CD4-positive, CD25-positive, alpha-beta regulatory T cell (primary cell): ENCODE measurements around the gene SPINT4. TPM values are rescaled to one million over a fixed set of nuclear protein-coding genes. Genes with fewer than 3 reads are reported as not detected.
"Not testable (repeated sequence)": the region's sequence is repeated elsewhere in the genome, so short reads cannot be mapped to it uniquely, and the experiment has no call there.

Experiments
- ATAC-seq, 2 donors: fragments of 150-1000 bp; cut with Tn5 transposase; one replicate each; pipeline ENCODE4 v1.10.0; 2021; ENCODE audit warnings: low read depth in 2 of 2, moderate number of reproducible peaks in 2 of 2, moderate library complexity in 1 of 2
- DNase-seq, 3 donors: peaks; one replicate each; pipeline versions ENCODE4 v3.0.0 to v3.0.0-alpha.2; 2012 to 2022; ENCODE audit warnings: mixed read lengths in 1 of 3
- H3K27ac ChIP-seq: one replicate; pipeline ENCODE4 v1.7.0; 2013; ENCODE audit warnings: mild to moderate bottlenecking, low read length; ENCODE audit not compliant: insufficient read depth, poor library complexity, severe bottlenecking
- H3K27me3 ChIP-seq: one replicate; pipeline ENCODE4 v1.7.0; 2013; ENCODE audit warnings: low read length; ENCODE audit not compliant: control insufficient read depth, insufficient read depth
- H3K36me3 ChIP-seq: one replicate; pipeline ENCODE4 v1.7.0; 2013; ENCODE audit warnings: mild to moderate bottlenecking, low read length, moderate library complexity; ENCODE audit not compliant: control insufficient read depth, insufficient read depth
- H3K4me1 ChIP-seq: 2 replicates; pipeline ENCODE4 v1.7.0; 2013; ENCODE audit warnings: mild to moderate bottlenecking, low read length; ENCODE audit not compliant: insufficient read depth, control insufficient read depth, poor library complexity, severe bottlenecking
- H3K4me3 ChIP-seq: one replicate; pipeline ENCODE4 v1.7.0; 2013; ENCODE audit warnings: low read depth, mild to moderate bottlenecking, low read length, moderate library complexity
- H3K9me3 ChIP-seq, 2 experiments: 1 replicate in 1 of 2; 2 replicates in 1 of 2; pipeline ENCODE4 v1.7.0; 2013; ENCODE audit warnings: low read length in 2 of 2, mild to moderate bottlenecking in 1 of 2, moderate library complexity in 1 of 2; ENCODE audit not compliant: control insufficient read depth in 2 of 2
- H3K27ac Mint-ChIP-seq, 3 donors: one replicate each; pipeline ENCODE4 v1.8.0; 2020 to 2022; ENCODE audit warnings: mild to moderate bottlenecking in 3 of 3, mixed read lengths in 3 of 3, moderate library complexity in 2 of 3
- H3K27me3 Mint-ChIP-seq: one replicate; pipeline ENCODE4 v1.8.0; 2022; ENCODE audit warnings: mild to moderate bottlenecking, mixed read lengths
- H3K36me3 Mint-ChIP-seq: one replicate; pipeline ENCODE4 v1.8.0; 2020; ENCODE audit warnings: mixed read lengths
- H3K4me1 Mint-ChIP-seq, 4 donors: one replicate each; pipeline ENCODE4 v1.8.0; 2020 to 2022; ENCODE audit warnings: mixed read lengths in 4 of 4, mild to moderate bottlenecking in 1 of 4
- H3K4me3 Mint-ChIP-seq, 4 donors: one replicate each; pipeline ENCODE4 v1.8.0; 2020 to 2022; ENCODE audit warnings: mild to moderate bottlenecking in 4 of 4, mixed read lengths in 4 of 4, moderate library complexity in 3 of 4
- H3K9me3 Mint-ChIP-seq, 7 donors: one replicate each; pipeline ENCODE4 v1.8.0; 2020 to 2022; ENCODE audit warnings: mixed read lengths in 7 of 7, mild to moderate bottlenecking in 3 of 7, moderate library complexity in 2 of 7
- polyA plus RNA-seq, 4 donors: library from polyadenylated mRNA; unstranded; fragments of 300-500 nt; fragmentation: Illumina TruSeq; gene quantifications; one replicate each; pipeline ENCODE4 v1.2.3, GENCODE V29; 2021
- total RNA-seq: library from RNA; stranded (reverse); gene quantifications from one replicate; pipeline ENCODE4 v1.2.3, GENCODE V29; 2022

SPINT4 gene
- total and polyA plus RNA-seq, 5 donors from 2014 or later, result not detected

DNA sequence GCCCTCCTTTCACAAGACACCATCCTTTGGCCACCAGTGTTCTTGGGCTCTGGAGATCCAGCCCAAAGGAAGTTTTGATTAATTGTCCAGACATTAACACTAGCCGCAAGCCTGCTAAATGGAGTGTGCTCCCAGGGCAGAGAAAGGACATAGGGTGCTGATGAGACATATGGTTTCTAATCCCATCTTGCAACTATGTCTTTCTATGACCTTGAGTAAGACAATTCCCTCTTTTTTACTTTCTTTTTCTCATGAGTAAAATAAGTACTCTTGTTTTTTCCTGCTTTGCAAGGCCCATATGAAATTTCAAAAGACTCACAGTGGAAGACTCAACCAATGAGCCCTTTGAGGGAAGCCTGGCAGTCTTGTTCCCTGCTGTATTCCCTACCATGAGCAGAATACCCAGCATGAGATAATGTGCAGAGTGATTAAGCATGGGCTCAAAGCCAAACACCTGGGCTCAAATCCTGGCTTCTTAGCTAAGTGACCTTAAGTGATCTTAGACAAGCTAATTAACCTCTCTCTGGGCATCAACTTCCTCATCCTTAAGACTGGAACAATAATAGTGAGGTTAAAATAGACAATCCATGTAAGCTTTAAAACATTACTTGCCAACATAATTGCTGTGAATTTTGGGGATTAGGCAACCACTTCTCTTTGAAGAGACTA, 17.0 kb upstream of the SPINT4 start, which contains the start of gene WFDC10B:
WFDC10B (minus strand) TSS at position 51 of the 669 bp plus-strand sequence. CDS start 19,027 bp downstream, outside the sequence.
- peaks cover 33% of the 10 kb centered on the region for H3K27me3 Mint-ChIP-seq
- Histone ChIP-seq H3K4me3 (no peak within 1 kb of the TSS), H3K27me3 (peaks cover 14% of the 10 kb centered on the region), H3K9me3 (no peaks in the 10 kb centered on the region), H3K36me3 (no peaks in the 10 kb centered on the region), H3K27ac (no peak within 1 kb of the TSS), H3K4me1 (no peaks in the 10 kb centered on the region)
- peaks cover 0 to 2% (median 0%) of the 10 kb centered on the region in 7 donors for H3K9me3 Mint-ChIP-seq
- no peak for DNase-seq
- H3K27ac Mint-ChIP-seq, result no peak within 1 kb of the TSS
- H3K4me3 Mint-ChIP-seq, result no peak within 1 kb of the TSS
- no peaks in the 10 kb centered on the region for H3K36me3 Mint-ChIP-seq
- ATAC-seq, result no peak
- H3K4me1 Mint-ChIP-seq, result no peaks in the 10 kb centered on the region

DNA sequence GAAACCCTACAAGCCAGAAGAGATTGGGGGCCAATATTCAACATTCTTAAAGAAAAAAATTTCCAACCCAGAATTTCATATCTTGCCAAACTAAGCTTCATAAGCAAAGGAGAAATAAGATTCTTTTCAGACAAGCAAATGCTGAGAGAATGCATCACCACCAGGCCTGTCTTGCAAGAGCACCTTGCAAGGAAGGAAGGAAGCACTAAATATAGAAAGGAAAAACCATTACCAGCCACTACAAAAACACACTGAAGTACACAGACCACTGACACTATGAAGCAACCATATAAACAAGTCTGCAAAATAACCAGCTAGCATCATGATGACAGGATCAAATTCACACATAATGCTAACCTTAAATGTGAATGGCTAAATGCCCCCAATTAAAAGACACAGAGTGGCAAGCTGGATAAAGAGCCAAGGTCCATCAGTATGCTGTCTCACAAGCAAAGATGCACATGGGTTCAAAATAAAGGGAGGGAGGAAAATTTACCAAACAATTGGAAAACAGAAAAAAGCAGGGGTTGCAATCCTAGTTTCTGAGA, 5.9 kb upstream of the SPINT4 start:
- not testable (repeated sequence) for H3K4me1 Mint-ChIP-seq, H3K27ac ChIP-seq, H3K36me3 ChIP-seq, ATAC-seq, H3K4me3 ChIP-seq, H3K4me3 Mint-ChIP-seq, DNase-seq, H3K9me3 Mint-ChIP-seq, H3K27ac Mint-ChIP-seq, H3K4me1 ChIP-seq, H3K27me3 ChIP-seq, H3K36me3 Mint-ChIP-seq, H3K9me3 ChIP-seq
- peaks cover 34% of the 10 kb centered on the region for H3K27me3 Mint-ChIP-seq

DNA sequence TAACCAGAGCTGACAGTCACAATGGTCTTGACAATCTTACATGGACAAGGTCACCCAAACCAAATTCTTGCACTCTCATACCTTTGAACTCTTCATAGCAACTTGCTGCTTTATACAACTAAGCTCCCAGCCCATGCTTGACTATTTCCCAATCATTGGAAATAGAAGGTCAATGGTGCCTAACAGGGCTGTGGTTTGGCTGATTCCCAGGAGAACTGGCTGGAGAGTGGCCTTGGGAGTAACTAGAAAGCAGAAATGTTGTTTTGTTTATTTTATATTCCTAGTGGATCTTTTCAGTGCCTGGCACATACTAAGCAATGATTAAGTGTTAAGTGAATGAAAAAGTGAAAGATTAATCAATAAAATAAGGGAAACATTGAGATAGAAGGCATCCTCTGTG, 3.0 kb downstream of the SPINT4 start:
- Histone ChIP-seq H3K27ac (no peak overlapping the region), H3K4me3 (no peak overlapping the region), H3K9me3 (no peaks in the 10 kb centered on the region), H3K27me3 (peaks cover 11% of the 10 kb centered on the region), H3K4me1 (no peaks in the 10 kb centered on the region), H3K36me3 (no peaks in the 10 kb centered on the region)
- Mint-ChIP-seq H3K4me1 (no peaks in the 10 kb centered on the region), H3K27ac (no peak overlapping the region), H3K27me3 (peaks cover 17% of the 10 kb centered on the region), H3K9me3 (peaks cover 0 to 4% (median 0%) of the 10 kb centered on the region in 7 donors), H3K4me3 (no peak overlapping the region), H3K36me3 (no peaks in the 10 kb centered on the region)
- DNase-seq, result no peak
- no peak for ATAC-seq

DNA sequence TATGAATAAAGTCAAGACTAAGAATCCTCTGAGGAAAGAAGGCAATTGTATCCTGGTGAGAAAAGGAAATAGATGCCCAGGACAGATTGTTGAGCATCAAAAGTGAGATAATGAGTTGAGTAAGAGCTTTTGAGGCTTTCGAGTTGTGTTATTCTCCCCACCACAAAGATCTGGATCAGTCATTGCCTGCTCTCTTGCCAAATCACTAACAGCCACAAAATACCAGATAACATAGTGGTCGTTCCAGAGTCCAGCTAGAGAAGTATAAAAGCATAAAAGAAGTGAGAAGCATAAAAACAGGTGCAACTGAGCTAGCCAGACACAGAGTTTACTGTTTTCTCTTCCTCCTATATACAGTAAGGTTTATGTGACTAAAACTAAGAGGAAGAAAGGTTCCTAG, 4.9 kb downstream of the SPINT4 start:
- peaks cover 13% of the 10 kb centered on the region for H3K27me3 ChIP-seq
- Mint-ChIP-seq H3K27ac (no peak overlapping the region), H3K27me3 (peaks cover 22% of the 10 kb centered on the region), H3K4me3 (no peak overlapping the region), H3K9me3 (peaks cover 0 to 15% (median 5%) of the 10 kb centered on the region in 7 donors), H3K4me1 (no peaks in the 10 kb centered on the region), H3K36me3 (peaks cover 3% of the 10 kb centered on the region)
- no peaks in the 10 kb centered on the region for H3K4me1 ChIP-seq
- ATAC-seq, result no peak
- H3K9me3 ChIP-seq, result peaks cover 5 to 7% of the 10 kb centered on the region in 2 experiments
- H3K4me3 ChIP-seq, result no peak overlapping the region
- H3K27ac ChIP-seq, result no peak overlapping the region
- DNase-seq, result no peak
- H3K36me3 ChIP-seq, result no peaks in the 10 kb centered on the region

DNA sequence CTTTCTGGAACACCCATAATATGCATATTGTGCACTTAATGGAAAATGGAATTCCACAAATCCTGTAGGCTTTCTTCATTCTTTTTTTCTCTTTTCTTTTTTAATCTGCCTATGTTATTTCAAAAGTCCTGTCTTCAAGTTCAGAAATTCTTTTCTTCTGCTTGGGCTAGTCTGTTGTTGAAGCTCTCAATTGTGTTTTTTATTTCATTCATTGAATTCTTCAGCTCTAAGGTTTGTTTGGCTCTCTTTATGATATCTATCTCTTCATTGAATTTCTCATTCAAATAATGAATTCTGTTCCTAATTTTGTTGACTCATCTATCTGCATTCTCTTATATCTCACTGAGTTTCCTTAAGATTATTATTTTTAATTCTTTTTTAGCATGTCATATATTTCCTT, 10.1 kb downstream of the SPINT4 start:
- H3K9me3 Mint-ChIP-seq, result peaks cover 0 to 23% (median 8%) of the 10 kb centered on the region in 7 donors
- no peaks in the 10 kb centered on the region for H3K36me3 ChIP-seq
- H3K36me3 Mint-ChIP-seq, result peaks cover 3% of the 10 kb centered on the region
- ATAC-seq, result no peak
- H3K4me3 ChIP-seq, result no peak overlapping the region
- H3K27me3 ChIP-seq, result peaks cover 2% of the 10 kb centered on the region
- no peaks in the 10 kb centered on the region for H3K4me1 Mint-ChIP-seq
- no peak overlapping the region for H3K27ac ChIP-seq
- no peak for DNase-seq
- H3K27me3 Mint-ChIP-seq, result peaks cover 40% of the 10 kb centered on the region
- no peak overlapping the region for H3K4me3 Mint-ChIP-seq
- no peak overlapping the region for H3K27ac Mint-ChIP-seq
- H3K4me1 ChIP-seq, result no peaks in the 10 kb centered on the region
- peaks cover 13 to 22% of the 10 kb centered on the region in 2 experiments for H3K9me3 ChIP-seq

DNA sequence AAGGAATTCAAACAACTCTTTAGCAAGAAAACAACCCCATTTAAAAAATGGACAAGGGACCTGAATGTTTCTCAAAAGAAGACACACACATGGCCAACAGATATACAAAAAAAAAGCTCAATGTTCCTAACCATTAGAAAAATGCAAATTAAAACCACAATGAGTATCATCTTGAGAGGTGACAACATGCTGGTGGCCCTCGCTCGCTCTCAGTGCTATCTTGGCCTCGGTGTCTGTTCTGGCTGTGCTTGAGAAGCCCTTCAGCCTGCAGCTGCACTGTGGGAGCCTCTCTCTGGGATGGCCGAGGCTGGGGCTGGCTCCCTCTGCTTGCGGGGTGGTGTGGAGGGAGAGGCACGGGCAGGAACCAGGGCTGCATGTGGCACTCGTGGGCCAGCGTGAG, 13.4 kb downstream of the SPINT4 start:
- no peak for DNase-seq

DNA sequence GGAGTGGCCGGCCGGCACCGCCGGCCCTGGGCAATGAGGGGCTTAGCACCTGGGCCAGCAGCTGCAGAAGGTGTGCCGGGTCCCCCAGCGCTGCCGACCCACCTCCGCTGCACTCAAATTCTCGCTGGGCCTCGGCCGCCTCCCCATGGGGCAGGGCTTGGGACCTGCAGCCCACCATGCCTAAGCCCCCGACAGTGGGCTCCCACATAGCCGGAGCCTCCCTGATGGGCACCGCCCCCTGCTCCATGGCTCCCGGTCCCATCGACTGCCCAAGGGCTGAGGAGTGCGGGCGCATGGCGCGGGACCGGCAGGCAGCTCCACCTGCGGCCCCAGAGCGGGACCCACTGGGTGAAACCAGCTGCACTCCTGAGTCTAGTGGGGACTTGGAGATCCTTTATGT, 13.8 kb downstream of the SPINT4 start:
- no peak for ATAC-seq

More for the DNA sequence above, 13.4 kb downstream of the SPINT4 start:
- Mint-ChIP-seq H3K4me3 (no peak overlapping the region), H3K9me3 (peaks cover 0 to 19% (median 8%) of the 10 kb centered on the region in 7 donors), H3K4me1 (no peaks in the 10 kb centered on the region), H3K27me3 (peaks cover 46% of the 10 kb centered on the region), H3K36me3 (peaks cover 3% of the 10 kb centered on the region), H3K27ac (no peak overlapping the region)
- no peaks in the 10 kb centered on the region for H3K4me1 ChIP-seq
- no peaks in the 10 kb centered on the region for H3K36me3 ChIP-seq
- H3K4me3 ChIP-seq, result no peak overlapping the region
- no peak overlapping the region for H3K27ac ChIP-seq
- peaks cover 5% of the 10 kb centered on the region for H3K27me3 ChIP-seq
- ATAC-seq, result no peak
- H3K9me3 ChIP-seq, result peaks cover 13 to 22% of the 10 kb centered on the region in 2 experiments

DNA sequence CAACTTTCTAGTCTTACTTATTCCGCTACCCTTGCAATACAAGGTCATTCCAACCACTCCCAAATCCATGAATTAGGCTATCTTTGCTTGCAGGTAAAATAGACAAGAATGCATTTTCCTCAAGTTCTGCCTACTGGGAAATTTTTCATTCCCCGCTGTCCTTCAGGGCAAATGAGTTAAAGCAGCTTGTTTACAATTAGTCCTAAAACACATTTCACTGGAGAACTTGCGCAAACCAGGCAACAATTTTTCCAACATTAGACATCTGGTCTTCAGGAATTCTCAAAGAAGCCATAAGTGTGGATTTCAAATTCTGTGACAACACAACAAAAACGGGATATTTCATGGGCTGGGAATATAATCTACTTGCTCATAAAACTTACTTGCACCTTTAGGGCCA, 20.4 kb downstream of the SPINT4 start:
- DNase-seq (no peak), ATAC-seq (no peak)
- Mint-ChIP-seq H3K9me3 (no peaks in the 10 kb centered on the region), H3K4me3 (no peak overlapping the region), H3K27me3 (peaks cover 19% of the 10 kb centered on the region), H3K27ac (no peak overlapping the region), H3K4me1 (no peaks in the 10 kb centered on the region), H3K36me3 (no peaks in the 10 kb centered on the region)
- no peaks in the 10 kb centered on the region for H3K36me3 ChIP-seq
- H3K4me3 ChIP-seq, result no peak overlapping the region
- H3K27me3 ChIP-seq, result peaks cover 4% of the 10 kb centered on the region
- H3K4me1 ChIP-seq, result no peaks in the 10 kb centered on the region
- H3K9me3 ChIP-seq, result no peaks in the 10 kb centered on the region
- no peak overlapping the region for H3K27ac ChIP-seq

More for the DNA sequence above, 13.8 kb downstream of the SPINT4 start:
- H3K4me3 ChIP-seq, result no peak overlapping the region
- H3K27ac Mint-ChIP-seq, result no peak overlapping the region
- peaks cover 5% of the 10 kb centered on the region for H3K27me3 ChIP-seq
- no peak overlapping the region for H3K4me3 Mint-ChIP-seq
- no peak overlapping the region for H3K27ac ChIP-seq
- no peak for DNase-seq
- H3K36me3 Mint-ChIP-seq, result peaks cover under 1% of the 10 kb centered on the region
- peaks cover 48% of the 10 kb centered on the region for H3K27me3 Mint-ChIP-seq
- H3K9me3 ChIP-seq, result peaks cover 13 to 22% of the 10 kb centered on the region in 2 experiments
- H3K4me1 ChIP-seq, result no peaks in the 10 kb centered on the region
- no peaks in the 10 kb centered on the region for H3K4me1 Mint-ChIP-seq
- peaks cover 0 to 17% (median 8%) of the 10 kb centered on the region in 7 donors for H3K9me3 Mint-ChIP-seq
- H3K36me3 ChIP-seq, result no peaks in the 10 kb centered on the region
